CD14-positive monocyte (primary cell): ENCODE results near the gene ZNF593. TPM values are rescaled to one million over a fixed set of nuclear protein-coding genes. Genes with fewer than 3 reads are reported as not detected.

Source experiments
- DNase-seq, 3 donors: peaks; one replicate each; pipeline ENCODE4 v3.0.0-alpha.2; 2011 to 2022
- H2AFZ ChIP-seq: 2 replicates; pipeline ENCODE4 v1.6.0; 2012; ENCODE audit warnings: mild to moderate bottlenecking, low read depth, low read length, inconsistent platforms; ENCODE audit not compliant: insufficient read depth, poor library complexity, severe bottlenecking
- H3K27ac ChIP-seq, 2 donors: 1 replicate in 1 of 2; 2 replicates in 1 of 2; pipeline ENCODE4 v1.5.1; 2012 to 2013; ENCODE audit warnings: low read length in 2 of 2, control low read depth in 1 of 2, inconsistent platforms in 1 of 2, low read depth in 1 of 2, mild to moderate bottlenecking in 1 of 2
- H3K27me3 ChIP-seq, 2 donors: one replicate each; pipeline versions ENCODE4 v1.6.0 to v1.6.1; 2011 to 2013; ENCODE audit warnings: low read length in 2 of 2; ENCODE audit not compliant: control insufficient read depth in 2 of 2, insufficient read depth in 2 of 2
- H3K36me3 ChIP-seq, 2 donors: replicated peaks in 1 of 2; 1 replicate in 1 of 2; 2 replicates in 1 of 2; pipeline versions ENCODE4 v1.5.1 to v1.6.1; 2012 to 2013; ENCODE audit warnings: low read length in 2 of 2, control low read depth in 1 of 2, inconsistent platforms in 1 of 2, mild to moderate bottlenecking in 1 of 2; ENCODE audit not compliant: insufficient read depth in 2 of 2, control insufficient read depth in 1 of 2
- H3K4me1 ChIP-seq, 2 donors: 1 replicate in 1 of 2; 2 replicates in 1 of 2; pipeline versions ENCODE4 v1.5.1 to v1.6.1; 2012 to 2013; ENCODE audit warnings: low read length in 2 of 2, control low read depth in 1 of 2, inconsistent platforms in 1 of 2, mild to moderate bottlenecking in 1 of 2, moderate library complexity in 1 of 2; ENCODE audit not compliant: insufficient read depth in 2 of 2, control insufficient read depth in 1 of 2
- H3K4me2 ChIP-seq: replicated peaks from 2 replicates; pipeline ENCODE3; 2012; ENCODE audit warnings: low read length, moderate library complexity, mild to moderate bottlenecking; ENCODE audit not compliant: poor library complexity, severe bottlenecking; ENCODE audit errors: extremely low read depth
- H3K4me3 ChIP-seq, 3 experiments: fragments of 200-600 bp in 1 of 3; sonication (generic) in 1 of 3; replicated peaks in 1 of 3; 1 replicate in 2 of 3; 2 replicates in 1 of 3; pipeline ENCODE4 v1.5.1; 2011 to 2013; ENCODE audit warnings: low read length in 3 of 3, mild to moderate bottlenecking in 3 of 3, control low read depth in 2 of 3, low read depth in 2 of 3, inconsistent platforms in 1 of 3, moderate library complexity in 1 of 3
- H3K79me2 ChIP-seq: 2 replicates; pipeline ENCODE4 v1.6.0; 2012; ENCODE audit warnings: mild to moderate bottlenecking, control low read depth, inconsistent platforms, low read length, moderate library complexity; ENCODE audit not compliant: insufficient read depth
- H3K9ac ChIP-seq: 2 replicates; pipeline ENCODE4 v1.6.0; 2017; ENCODE audit warnings: low read length, mild to moderate bottlenecking; ENCODE audit not compliant: insufficient read depth, poor library complexity, severe bottlenecking
- H3K9me3 ChIP-seq, 2 donors: replicated peaks in 1 of 2; 1 replicate in 1 of 2; 2 replicates in 1 of 2; pipeline versions ENCODE4 v1.5.1 to v1.6.1; 2012 to 2013; ENCODE audit warnings: low read length in 2 of 2, control low read depth in 1 of 2; ENCODE audit not compliant: control insufficient read depth in 1 of 2, insufficient read depth in 1 of 2
- H4K20me1 ChIP-seq: 2 replicates; pipeline ENCODE4 v1.6.0; 2012; ENCODE audit warnings: mild to moderate bottlenecking, low read length, control low read depth, moderate library complexity; ENCODE audit not compliant: insufficient read depth
- H3K27ac Mint-ChIP-seq, 7 donors: one replicate each; pipeline ENCODE4 v1.8.0; 2020; ENCODE audit warnings: mild to moderate bottlenecking in 7 of 7, mixed read lengths in 7 of 7, moderate library complexity in 6 of 7, inconsistent platforms in 2 of 7
- H3K27me3 Mint-ChIP-seq, 3 donors: one replicate each; pipeline ENCODE4 v1.8.0; 2021 to 2022; ENCODE audit warnings: low read depth in 3 of 3, mild to moderate bottlenecking in 3 of 3, mixed read lengths in 3 of 3, moderate library complexity in 3 of 3, inconsistent platforms in 1 of 3
- H3K36me3 Mint-ChIP-seq, 2 donors: one replicate each; pipeline ENCODE4 v1.8.0; 2020; ENCODE audit warnings: mixed read lengths in 2 of 2, inconsistent platforms in 1 of 2, mild to moderate bottlenecking in 1 of 2
- H3K4me1 Mint-ChIP-seq: one replicate; pipeline ENCODE4 v1.8.0; 2020; ENCODE audit warnings: mild to moderate bottlenecking, mixed read lengths
- H3K4me3 Mint-ChIP-seq, 2 donors: one replicate each; pipeline ENCODE4 v1.8.0; 2020; ENCODE audit warnings: mild to moderate bottlenecking in 2 of 2, mixed read lengths in 2 of 2, moderate library complexity in 1 of 2
- H3K9me3 Mint-ChIP-seq, 7 donors: one replicate each; pipeline ENCODE4 v1.8.0; 2020 to 2022; ENCODE audit warnings: mixed read lengths in 7 of 7, mild to moderate bottlenecking in 6 of 7, moderate library complexity in 6 of 7, inconsistent platforms in 2 of 7
- WGBS: methylation state at CpG from one replicate; pipeline ENCODE4 v1.1.5; 2013; ENCODE audit warnings: missing lambda C conversion rate; ENCODE audit not compliant: insufficient coverage; 5-methylcytosine and 5-hydroxymethylcytosine counted together
- intact Hi-C, 2 donors: fragments of 100-400 bp; cut with micrococcal nuclease; formaldehyde crosslinking; loops; one replicate each; pipeline versions ENCODE4 v1.15.0 to v1.15.1; 2023
- polyA plus RNA-seq, 3 donors: library from polyadenylated mRNA; depleted of rRNA in 1 of 3; unstranded in 2 of 3; stranded (reverse) in 1 of 3; fragments of 300-500 nt in 2 of 3; fragments of >200 nt in 1 of 3; fragmentation: Illumina TruSeq in 2 of 3; gene quantifications; 1 replicate in 2 of 3; 2 replicates in 1 of 3; pipeline ENCODE4 v1.2.3, GENCODE V29; 2012 to 2021
- TF ChIP-seq, protein P1 (sequence below): fragments of 200-600 bp; IDR thresholded peaks from one replicate; pipeline ENCODE4 v1.8.0; 2022; ENCODE audit warnings: antibody characterized with exemption, mild to moderate bottlenecking

ZNF593 gene
- polyA plus RNA-seq, 3 donors, result 23.6 to 36.5 (median 27.8) TPM

DNA sequence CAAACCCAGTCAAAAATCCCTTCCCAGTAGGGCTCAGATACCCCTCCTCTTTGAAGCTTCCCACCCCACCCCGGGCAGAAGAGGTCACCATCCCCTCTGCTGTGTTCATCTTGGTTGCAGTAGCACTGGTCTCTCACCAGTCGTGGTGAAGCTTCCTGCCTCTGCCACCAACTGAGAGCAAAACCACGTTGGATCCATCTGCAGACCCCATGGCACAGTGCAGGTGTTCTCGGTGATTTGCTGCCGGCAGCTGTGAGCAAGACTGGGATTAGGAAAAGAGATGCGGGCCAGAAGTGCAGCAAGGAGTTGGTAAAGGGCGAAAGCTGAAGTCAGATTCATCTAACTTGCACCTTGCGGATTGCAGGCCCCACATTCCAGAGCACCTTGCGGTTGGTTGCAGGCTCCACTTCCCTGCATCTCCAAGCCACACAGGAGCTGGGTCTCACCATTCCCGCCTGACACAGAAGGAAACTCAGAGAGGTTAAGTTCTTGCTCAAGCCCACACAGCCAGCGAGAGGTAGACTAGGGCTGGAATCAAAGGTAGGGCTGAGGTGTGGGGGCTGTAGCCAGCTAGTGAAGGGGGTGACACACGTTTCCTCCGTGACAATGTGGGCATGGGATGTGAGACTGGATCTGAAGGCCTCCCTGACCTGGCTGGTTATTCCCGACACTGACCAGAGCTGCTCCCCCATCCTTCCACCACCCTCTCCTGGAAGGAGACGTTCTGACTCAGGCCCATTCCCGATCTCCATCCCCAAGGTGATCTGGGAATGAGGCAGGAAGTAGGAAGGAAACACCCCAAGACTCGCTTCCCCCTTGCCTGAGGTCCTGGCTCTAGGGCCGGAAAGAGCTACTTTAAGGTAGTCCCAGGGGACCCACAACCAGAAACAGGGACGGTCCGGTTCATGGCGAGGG lies 14.1 kb upstream of the ZNF593 start:
- 58% methylated on average over 17 of the region's 21 CpGs for WGBS
- H4K20me1 ChIP-seq, result no peaks in the 10 kb centered on the region
- no peak overlapping the region for H3K4me3 ChIP-seq
- H3K4me2 ChIP-seq, result no peak overlapping the region
- H3K9me3 Mint-ChIP-seq, result peaks cover 0 to 3% (median 0%) of the 10 kb centered on the region in 7 donors
- intact Hi-C loops, result no loop called here
- peaks cover 43 to 62% (median 57%) of the 10 kb centered on the region in 3 donors for H3K27me3 Mint-ChIP-seq
- H3K36me3 Mint-ChIP-seq, result no peaks in the 10 kb centered on the region
- peak overlapping the region in 1 of 2 donors; percentile 79 for H3K4me3 Mint-ChIP-seq
- no peaks in the 10 kb centered on the region for H3K9me3 ChIP-seq
- peaks cover 5 to 36% of the 10 kb centered on the region in 2 donors for H3K27me3 ChIP-seq
- TF ChIP-seq, protein P1, sequence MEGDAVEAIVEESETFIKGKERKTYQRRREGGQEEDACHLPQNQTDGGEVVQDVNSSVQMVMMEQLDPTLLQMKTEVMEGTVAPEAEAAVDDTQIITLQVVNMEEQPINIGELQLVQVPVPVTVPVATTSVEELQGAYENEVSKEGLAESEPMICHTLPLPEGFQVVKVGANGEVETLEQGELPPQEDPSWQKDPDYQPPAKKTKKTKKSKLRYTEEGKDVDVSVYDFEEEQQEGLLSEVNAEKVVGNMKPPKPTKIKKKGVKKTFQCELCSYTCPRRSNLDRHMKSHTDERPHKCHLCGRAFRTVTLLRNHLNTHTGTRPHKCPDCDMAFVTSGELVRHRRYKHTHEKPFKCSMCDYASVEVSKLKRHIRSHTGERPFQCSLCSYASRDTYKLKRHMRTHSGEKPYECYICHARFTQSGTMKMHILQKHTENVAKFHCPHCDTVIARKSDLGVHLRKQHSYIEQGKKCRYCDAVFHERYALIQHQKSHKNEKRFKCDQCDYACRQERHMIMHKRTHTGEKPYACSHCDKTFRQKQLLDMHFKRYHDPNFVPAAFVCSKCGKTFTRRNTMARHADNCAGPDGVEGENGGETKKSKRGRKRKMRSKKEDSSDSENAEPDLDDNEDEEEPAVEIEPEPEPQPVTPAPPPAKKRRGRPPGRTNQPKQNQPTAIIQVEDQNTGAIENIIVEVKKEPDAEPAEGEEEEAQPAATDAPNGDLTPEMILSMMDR, result no peak
- no peak overlapping the region for H3K9ac ChIP-seq
- no peaks in the 10 kb centered on the region for H3K36me3 ChIP-seq
- no peak for DNase-seq
- H3K27ac ChIP-seq, result no peak overlapping the region
- peaks cover 24 to 36% of the 10 kb centered on the region in 2 donors for H3K4me1 ChIP-seq
- no peak overlapping the region for H2AFZ ChIP-seq
- peak overlapping the region in 2 of 7 donors; percentile 63 to 75 for H3K27ac Mint-ChIP-seq
- no peaks in the 10 kb centered on the region for H3K79me2 ChIP-seq
- H3K4me1 Mint-ChIP-seq, result peaks cover 35% of the 10 kb centered on the region

DNA sequence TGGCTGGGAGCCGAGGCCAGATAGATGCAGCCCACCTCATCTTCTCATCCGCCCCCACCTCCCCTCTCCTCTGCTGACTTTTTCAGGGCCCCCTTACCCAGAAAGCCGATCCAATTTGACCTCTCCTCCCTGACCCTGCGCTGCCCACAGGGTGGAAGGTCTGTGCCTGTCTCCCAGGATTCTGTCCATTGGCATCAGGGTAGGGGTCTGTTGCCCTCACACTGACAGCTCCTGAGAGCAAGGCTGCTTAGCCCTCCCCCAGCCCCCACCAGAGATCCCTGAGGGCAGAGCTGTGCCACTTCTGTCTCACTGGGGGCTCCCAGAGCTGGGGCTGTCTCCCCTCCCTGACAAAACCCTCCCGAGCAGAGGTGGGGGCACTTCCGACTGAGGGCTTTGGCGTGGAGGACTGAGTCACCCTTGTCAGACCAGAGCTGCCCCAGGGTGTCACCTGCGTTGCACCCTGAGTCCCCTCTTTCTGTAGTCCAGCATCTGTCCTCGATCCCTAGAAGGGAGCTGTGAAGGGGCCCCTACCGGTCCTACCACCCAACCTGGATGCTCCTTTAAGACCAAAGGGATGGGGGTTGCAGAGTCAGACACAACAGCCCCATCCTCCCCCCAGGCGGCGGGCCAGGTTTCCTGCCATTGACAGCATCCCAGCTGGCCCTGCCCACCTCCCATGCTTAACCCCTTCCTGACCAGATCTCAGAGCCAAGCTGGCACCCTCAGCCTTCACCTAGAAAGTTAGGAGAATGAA lies 13.2 kb upstream of the ZNF593 start:
- Mint-ChIP-seq H3K27me3 (peaks cover 50 to 68% (median 63%) of the 10 kb centered on the region in 3 donors), H3K27ac (no peak overlapping the region)
- no peak overlapping the region for H3K4me2 ChIP-seq

More for the DNA sequence above, 13.2 kb upstream of the ZNF593 start:
- no peak overlapping the region for H3K27ac ChIP-seq
- H4K20me1 ChIP-seq, result no peaks in the 10 kb centered on the region
- no peak overlapping the region for H3K9ac ChIP-seq
- 36% methylated on average over 6 of the region's 12 CpGs for WGBS
- intact Hi-C loops, result no loop called here
- H3K4me1 ChIP-seq, result peaks cover 29 to 43% of the 10 kb centered on the region in 2 donors
- H3K79me2 ChIP-seq, result no peaks in the 10 kb centered on the region
- Mint-ChIP-seq H3K4me3 (peak overlapping the region in 1 of 2 donors; percentile 79), H3K36me3 (no peaks in the 10 kb centered on the region), H3K4me1 (peaks cover 37% of the 10 kb centered on the region), H3K9me3 (peaks cover 0 to 3% (median 0%) of the 10 kb centered on the region in 7 donors)
- no peaks in the 10 kb centered on the region for H3K36me3 ChIP-seq
- no peak overlapping the region for H2AFZ ChIP-seq
- H3K9me3 ChIP-seq, result no peaks in the 10 kb centered on the region
- H3K4me3 ChIP-seq, result no peak overlapping the region
- H3K27me3 ChIP-seq, result peaks cover 8 to 44% of the 10 kb centered on the region in 2 donors
- TF ChIP-seq, protein P1, result no peak
- peak in 1 of 3 donors; percentile 41 for DNase-seq
